ENCODE results near the gene FDXACB1.

The FDXACB1 gene

DNA sequence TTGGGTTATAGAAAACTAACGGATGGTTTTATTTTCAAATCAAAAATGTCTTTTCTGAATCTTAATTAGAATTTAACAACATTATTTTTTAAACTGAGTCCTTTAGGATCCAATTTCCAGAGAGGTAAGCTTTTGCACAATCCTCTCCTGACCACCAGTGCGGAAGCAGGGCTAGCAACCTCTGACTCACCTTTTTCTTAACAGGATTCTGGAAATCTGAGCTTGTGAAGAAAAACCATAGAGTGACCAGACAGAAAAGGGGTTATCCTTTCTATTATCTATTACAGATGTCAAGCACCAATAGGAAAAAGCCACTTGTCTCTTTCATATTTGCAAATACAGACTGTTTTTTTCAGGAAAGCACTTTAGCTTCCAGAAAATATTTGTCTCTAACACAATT, 32.9 kb downstream of the FDXACB1 start:
- peak; percentile 32 to 60 for DNase-seq (ENCODE audit: low read depth in 2 of 2)
- no peak overlapping the region for H3K4me3 ChIP-seq (replicated peaks in 1 of 2; ENCODE audit: low read depth in 2 of 2, low read length in 2 of 2)
- TF ChIP-seq, protein P1, sequence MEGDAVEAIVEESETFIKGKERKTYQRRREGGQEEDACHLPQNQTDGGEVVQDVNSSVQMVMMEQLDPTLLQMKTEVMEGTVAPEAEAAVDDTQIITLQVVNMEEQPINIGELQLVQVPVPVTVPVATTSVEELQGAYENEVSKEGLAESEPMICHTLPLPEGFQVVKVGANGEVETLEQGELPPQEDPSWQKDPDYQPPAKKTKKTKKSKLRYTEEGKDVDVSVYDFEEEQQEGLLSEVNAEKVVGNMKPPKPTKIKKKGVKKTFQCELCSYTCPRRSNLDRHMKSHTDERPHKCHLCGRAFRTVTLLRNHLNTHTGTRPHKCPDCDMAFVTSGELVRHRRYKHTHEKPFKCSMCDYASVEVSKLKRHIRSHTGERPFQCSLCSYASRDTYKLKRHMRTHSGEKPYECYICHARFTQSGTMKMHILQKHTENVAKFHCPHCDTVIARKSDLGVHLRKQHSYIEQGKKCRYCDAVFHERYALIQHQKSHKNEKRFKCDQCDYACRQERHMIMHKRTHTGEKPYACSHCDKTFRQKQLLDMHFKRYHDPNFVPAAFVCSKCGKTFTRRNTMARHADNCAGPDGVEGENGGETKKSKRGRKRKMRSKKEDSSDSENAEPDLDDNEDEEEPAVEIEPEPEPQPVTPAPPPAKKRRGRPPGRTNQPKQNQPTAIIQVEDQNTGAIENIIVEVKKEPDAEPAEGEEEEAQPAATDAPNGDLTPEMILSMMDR (IDR thresholded peaks at IDR 0.05; ENCODE audit: low read depth, low read length) = no peak

DNA sequence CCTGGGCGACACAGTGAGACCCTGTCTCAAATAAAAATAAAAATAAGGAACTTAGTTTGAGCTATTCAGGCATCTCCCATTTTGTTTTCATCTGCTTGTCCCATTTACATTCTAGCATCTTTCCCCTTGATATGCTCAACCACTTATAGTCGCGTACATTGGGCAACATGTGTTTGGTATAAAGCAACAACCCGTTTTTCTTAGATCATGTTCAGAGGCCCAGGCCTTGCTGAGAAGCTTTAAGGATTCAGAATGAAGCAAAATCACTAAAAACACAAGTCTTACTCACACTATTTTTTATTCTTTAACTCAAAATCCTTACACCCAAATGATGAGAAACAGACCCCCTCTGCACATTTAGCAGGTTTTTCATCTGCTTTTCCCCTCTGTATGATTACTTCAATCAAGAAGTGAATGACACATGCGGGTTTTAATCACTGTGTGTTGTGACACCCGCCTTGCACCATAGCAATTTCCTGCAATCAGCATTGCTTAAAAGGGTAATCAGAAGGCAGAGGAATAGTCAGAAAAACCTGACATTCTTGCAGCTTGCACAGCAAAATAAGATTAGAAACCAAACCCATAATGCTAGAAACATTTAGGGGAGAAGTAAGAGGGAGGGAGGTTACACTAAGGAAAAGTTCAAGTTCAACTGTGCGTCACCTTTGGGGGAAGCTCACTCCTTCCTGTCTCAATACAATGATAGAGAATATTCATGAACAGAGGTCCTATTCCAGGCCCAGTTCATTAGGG, 33.5 kb downstream of the FDXACB1 start:
- no peak overlapping the region for H3K4me3 ChIP-seq (replicated peaks in 1 of 2; ENCODE audit: low read depth in 2 of 2, low read length in 2 of 2)
- TF ChIP-seq, protein P1 (IDR thresholded peaks at IDR 0.05; ENCODE audit: low read depth, low read length) = no peak
- DNase-seq (ENCODE audit: low read depth in 2 of 2) = peak in 1 of 2 donors; percentile 25

DNA sequence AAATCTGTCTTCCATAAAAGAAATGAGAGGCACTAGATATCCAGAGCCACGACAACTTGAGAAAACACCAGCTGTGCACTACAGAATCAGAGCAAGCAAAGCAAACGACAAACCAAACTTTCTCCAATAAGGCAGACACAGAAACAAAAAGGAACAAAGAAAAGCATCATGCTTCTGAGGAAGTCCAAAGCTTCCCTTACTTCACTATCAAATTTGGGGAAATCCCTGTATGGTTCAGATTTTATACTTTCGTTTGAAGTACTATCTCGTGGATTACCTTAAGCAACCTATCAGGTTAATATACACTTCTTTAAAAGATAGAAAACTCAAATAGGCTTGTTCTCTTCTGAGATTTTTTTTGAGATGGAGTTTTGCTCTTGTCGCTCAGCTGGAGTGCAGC, 35.3 kb downstream of the FDXACB1 start:
- TF ChIP-seq, protein P1 (IDR thresholded peaks at IDR 0.05; ENCODE audit: low read depth, low read length) = no peak
- H3K4me3 ChIP-seq (replicated peaks in 1 of 2; ENCODE audit: low read depth in 2 of 2, low read length in 2 of 2) = no peak overlapping the region
- DNase-seq (ENCODE audit: low read depth in 2 of 2) = no peak

DNA sequence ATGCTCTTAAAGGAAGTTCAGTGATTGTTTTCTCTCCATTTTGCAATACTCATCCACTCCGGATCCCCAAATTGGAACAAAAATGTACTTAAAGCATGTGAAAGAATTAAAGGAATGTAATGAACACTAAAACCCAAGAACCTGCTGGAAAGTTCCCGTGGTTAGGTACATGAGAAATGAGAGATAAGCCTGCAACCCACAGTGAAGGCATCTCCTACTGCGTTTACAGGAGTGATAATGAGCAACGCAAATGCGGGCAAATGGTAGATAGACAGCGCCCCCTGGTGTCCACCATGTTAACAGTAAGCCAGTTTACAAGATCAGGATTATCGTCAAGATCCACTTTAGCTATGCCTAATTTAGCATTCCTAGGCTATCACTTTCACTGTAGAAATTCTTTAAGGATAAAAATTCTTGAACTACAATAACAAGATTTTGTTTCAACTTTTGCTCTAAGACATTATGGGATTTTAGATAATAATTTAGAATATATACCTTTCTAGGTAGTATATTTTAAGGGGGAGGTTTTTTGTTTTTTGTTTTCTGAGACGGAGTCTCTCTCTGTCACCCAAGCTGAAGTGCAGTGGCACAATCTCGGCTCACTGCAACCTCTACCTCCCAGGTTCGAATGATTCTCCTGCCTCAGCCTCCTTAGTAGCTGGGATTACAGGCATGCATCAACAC, 37.5 kb downstream of the FDXACB1 start:
- peak; percentile 90 to 91 for DNase-seq (ENCODE audit: low read depth in 2 of 2)
- TF ChIP-seq, protein P1 (IDR thresholded peaks at IDR 0.05; ENCODE audit: low read depth, low read length) = peak; percentile 72
- H3K4me3 ChIP-seq (replicated peaks in 1 of 2; ENCODE audit: low read depth in 2 of 2, low read length in 2 of 2) = no peak overlapping the region

DNA sequence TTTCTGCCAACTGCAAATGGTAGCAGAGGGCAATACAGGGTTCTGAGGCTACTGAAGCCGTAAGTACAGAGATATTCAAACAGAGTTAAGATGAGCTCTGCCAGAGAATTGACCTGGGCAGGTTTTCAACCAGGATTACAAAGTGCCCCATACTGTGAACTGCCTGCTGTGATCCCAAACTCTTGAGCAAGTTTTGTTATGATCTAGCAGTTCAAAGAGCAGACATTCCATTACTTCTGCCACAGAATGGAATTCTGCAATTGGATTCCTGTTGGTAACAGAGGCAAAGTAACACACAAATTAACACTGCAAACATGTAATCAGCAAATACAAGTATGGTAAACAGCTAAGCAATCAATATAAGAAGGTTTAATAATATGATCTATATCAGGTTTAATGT, 38.8 kb downstream of the FDXACB1 start:
- peak in 1 of 2 donors; percentile 26 for DNase-seq (ENCODE audit: low read depth in 2 of 2)
- H3K4me3 ChIP-seq (replicated peaks in 1 of 2; ENCODE audit: low read depth in 2 of 2, low read length in 2 of 2) = no peak overlapping the region
- TF ChIP-seq, protein P1 (IDR thresholded peaks at IDR 0.05; ENCODE audit: low read depth, low read length) = no peak

DNA sequence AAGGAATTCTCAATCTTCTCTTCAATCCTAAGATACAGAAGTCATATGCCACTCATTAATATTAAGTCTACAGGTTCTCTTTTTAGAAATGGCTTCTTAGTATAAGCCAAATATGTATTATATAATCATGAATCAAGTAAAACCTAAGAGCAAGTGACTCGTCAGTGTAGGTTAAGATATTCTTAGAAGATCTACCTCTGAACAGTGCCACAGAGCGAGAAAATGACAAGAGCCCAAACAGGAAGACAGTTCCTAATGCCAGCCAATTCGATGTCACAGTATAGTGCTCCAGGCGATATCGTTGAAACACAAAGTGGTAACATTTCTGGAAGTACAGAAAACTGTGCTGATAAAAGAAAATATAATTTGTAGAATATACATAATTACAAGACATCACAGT, 40.9 kb downstream of the FDXACB1 start:
- TF ChIP-seq, protein P1 (IDR thresholded peaks at IDR 0.05; ENCODE audit: low read depth, low read length) = no peak
- no peak overlapping the region for H3K4me3 ChIP-seq (replicated peaks in 1 of 2; ENCODE audit: low read depth in 2 of 2, low read length in 2 of 2)
- no peak for DNase-seq (ENCODE audit: low read depth in 2 of 2)
